GM23338 (cell line): ENCODE measurements around the gene TAT.

Experiments used
- CTCF ChIP-seq, 2 experiments: fragments of 200-600 bp in 1 of 2; sonication (generic) in 1 of 2; conservative IDR thresholded peaks; 2 replicates each; pipeline versions ENCODE4 v1.5.1 to v1.6.1; 2016 to 2017; ENCODE audit warnings: antibody characterized with exemption in 2 of 2, low read depth in 2 of 2, mild to moderate bottlenecking in 2 of 2, moderate library complexity in 1 of 2
- ETS1 ChIP-seq: IDR thresholded peaks from 2 replicates; pipeline ENCODE4 v1.6.1; 2016; ENCODE audit warnings: antibody characterized with exemption
- EZH2 ChIP-seq: fragments of 200-600 bp; sonication (generic); IDR thresholded peaks from one replicate; pipeline ENCODE4 v1.8.0; 2017; ENCODE audit warnings: antibody characterized with exemption, mild to moderate bottlenecking, low read depth; ENCODE audit not compliant: unreplicated experiment
- JUNB ChIP-seq: IDR thresholded peaks from one replicate; pipeline ENCODE4 v1.6.1; 2016; ENCODE audit warnings: antibody characterized with exemption; ENCODE audit not compliant: unreplicated experiment
- POLR2AphosphoS5 ChIP-seq: IDR thresholded peaks from 2 replicates; pipeline ENCODE4 v1.6.1; 2016; ENCODE audit warnings: antibody characterized with exemption, low read depth
- REST ChIP-seq: IDR thresholded peaks from one replicate; pipeline ENCODE4 v1.6.1; 2018; ENCODE audit warnings: antibody characterized with exemption; ENCODE audit not compliant: unreplicated experiment

- TF ChIP-seq CTCF (conservative IDR thresholded peaks at IDR 0.05; ENCODE audit: low read depth in 2 of 2) (no peak), POLR2AphosphoS5 (no peak), JUNB (no peak), EZH2 (no peak), ETS1 (no peak), REST (no peak)
These were observed 8.4 kb upstream of the TAT start for GRCh38 chr16:71585318-71585703.
